HepG2 (cell line): ENCODE data around the gene COPS6. TPM values are rescaled to one million over a fixed set of nuclear protein-coding genes. Genes with fewer than 3 reads are reported as not detected.

ENCODE experiments used
- AKAP8 ChIP-seq: sonication (generic); formaldehyde crosslinking; IDR thresholded peaks from 2 replicates; pipeline ENCODE4 v1.5.1; 2020; ENCODE audit warnings: mild to moderate bottlenecking, missing genetic modification reagents
- ARNTL ChIP-seq: sonication (generic); formaldehyde crosslinking; IDR thresholded peaks from 2 replicates; pipeline ENCODE4 v1.4.0; 2020; ENCODE audit warnings: mild to moderate bottlenecking, missing genetic modification reagents
- ATF1 ChIP-seq: IDR thresholded peaks from 2 replicates; pipeline ENCODE4 v1.6.1; 2016; ENCODE audit warnings: mild to moderate bottlenecking, control low read depth
- ETV5 ChIP-seq: IDR thresholded peaks from 2 replicates; pipeline ENCODE4 v1.6.1; 2018; ENCODE audit warnings: missing biosample characterization, missing genetic modification reagents, inconsistent platforms, borderline replicate concordance
- HNF4G ChIP-seq, 2 experiments: sonication (generic) in 1 of 2; formaldehyde crosslinking in 1 of 2; IDR thresholded peaks; 2 replicates each; pipeline versions ENCODE4 v1.4.0 to v1.6.1; 2011 to 2020; ENCODE audit warnings: borderline replicate concordance in 2 of 2, low read depth in 2 of 2, mild to moderate bottlenecking in 2 of 2, low read length in 1 of 2, missing genetic modification reagents in 1 of 2, moderate library complexity in 1 of 2
- IRF2 ChIP-seq: IDR thresholded peaks from 2 replicates; pipeline ENCODE4 v1.6.1; 2018; ENCODE audit warnings: missing genetic modification reagents, missing compliant biosample characterization
- KDM4B ChIP-seq: sonication (generic); formaldehyde crosslinking; IDR thresholded peaks from 2 replicates; pipeline ENCODE4 v1.4.0; 2020; ENCODE audit warnings: missing genetic modification reagents
- MAZ ChIP-seq, 2 experiments: sonication (generic) in 1 of 2; formaldehyde crosslinking in 1 of 2; IDR thresholded peaks; 2 replicates each; pipeline versions ENCODE4 v1.5.0 to v1.6.1; 2012 to 2020; ENCODE audit warnings: low read depth in 2 of 2, mild to moderate bottlenecking in 2 of 2, borderline replicate concordance in 1 of 2, improper control_type of control experiment in 1 of 2, low read length in 1 of 2, missing genetic modification reagents in 1 of 2, moderate library complexity in 1 of 2
- PHF8 ChIP-seq: sonication (generic); formaldehyde crosslinking; IDR thresholded peaks from 2 replicates; pipeline ENCODE4 v1.5.0; 2020; ENCODE audit warnings: missing genetic modification reagents
- POLR2G ChIP-seq: fragments of 200-400 bp; formaldehyde crosslinking; IDR thresholded peaks from 2 replicates; pipeline ENCODE4 v1.6.1; 2018; ENCODE audit warnings: mild to moderate bottlenecking, low read depth, low read length, moderate library complexity
- PRMT3 ChIP-seq: sonication (generic); formaldehyde crosslinking; IDR thresholded peaks from 2 replicates; pipeline ENCODE4 v1.8.1; 2022; ENCODE audit warnings: low read depth, mild to moderate bottlenecking, moderate library complexity, missing genetic modification reagents, borderline replicate concordance
- RXRA ChIP-seq: sonication (generic); formaldehyde crosslinking; IDR thresholded peaks from 2 replicates; pipeline ENCODE4 v1.5.1; 2020; ENCODE audit warnings: missing genetic modification reagents
- SIX1 ChIP-seq: sonication (generic); formaldehyde crosslinking; IDR thresholded peaks from 2 replicates; pipeline ENCODE4 v1.4.0; 2020; ENCODE audit warnings: missing genetic modification reagents, borderline replicate concordance
- THRA ChIP-seq: sonication (generic); formaldehyde crosslinking; IDR thresholded peaks from 2 replicates; pipeline ENCODE4 v1.4.0; 2020; ENCODE audit warnings: missing genetic modification reagents, borderline replicate concordance
- TOE1 ChIP-seq: sonication (generic); formaldehyde crosslinking; IDR thresholded peaks from 2 replicates; pipeline ENCODE4 v1.4.0; 2020; ENCODE audit warnings: mild to moderate bottlenecking, missing genetic modification reagents
- YY1 ChIP-seq: IDR thresholded peaks from 2 replicates; pipeline ENCODE4 v1.6.1; 2011; ENCODE audit warnings: low read length, low read depth, moderate library complexity, mild to moderate bottlenecking; ENCODE audit not compliant: insufficient read depth, insufficient replicate concordance
- ZBTB39 ChIP-seq: sonication (generic); formaldehyde crosslinking; IDR thresholded peaks from 2 replicates; pipeline ENCODE4 v1.5.0; 2020; ENCODE audit warnings: missing genetic modification reagents
- ZMYM4 ChIP-seq: sonication (generic); formaldehyde crosslinking; IDR thresholded peaks from 2 replicates; pipeline ENCODE4 v1.8.1; 2023; ENCODE audit warnings: mild to moderate bottlenecking, missing genetic modification reagents
- ZNF274 ChIP-seq: sonication (generic); formaldehyde crosslinking; IDR thresholded peaks from 2 replicates; pipeline ENCODE4 v1.5.1; 2020; ENCODE audit warnings: mild to moderate bottlenecking, missing genetic modification reagents
- ZNF792 ChIP-seq: IDR thresholded peaks from 2 replicates; pipeline ENCODE4 v1.6.1; 2016
- ZSCAN25 ChIP-seq: sonication (generic); formaldehyde crosslinking; IDR thresholded peaks from 2 replicates; pipeline ENCODE4 v1.8.0; 2022; ENCODE audit warnings: mild to moderate bottlenecking, missing genetic modification reagents
- polyA plus RNA-seq, 8 experiments: library from polyadenylated mRNA; depleted of rRNA in 3 of 8; stranded (reverse) in 7 of 8; unstranded in 1 of 8; fragments of >200 nt; fragmentation: Illumina TruSeq in 4 of 8; extraction: Trizol in 4 of 8; gene quantifications; 2 replicates each; pipeline versions ENCODE4 v1.2.1 to v1.2.3, GENCODE V29; 2011 to 2016; ENCODE audit warnings: low read depth in 4 of 8, missing spikeins in 1 of 8, mixed read lengths in 1 of 8; ENCODE audit not compliant: insufficient read depth in 1 of 8
- total RNA-seq, 5 experiments: library from RNA; depleted of rRNA; stranded (reverse); fragments of >200 nt; fragmentation: Illumina TruSeq; extraction: Trizol; gene quantifications; 2 replicates each; pipeline ENCODE4 v1.2.3, GENCODE V29; 2016; ENCODE audit warnings: low read depth in 1 of 5
- TF ChIP-seq, protein P1 (sequence below): sonication (generic); formaldehyde crosslinking; conservative IDR thresholded peaks from 2 replicates; pipeline ENCODE4 v1.8.0; 2022; ENCODE audit warnings: mild to moderate bottlenecking, moderate library complexity, missing genetic modification reagents

The COPS6 gene
- total and polyA plus RNA-seq, 2 of the 13 experiments (the other 11 are each of a cell fraction or from before 2014, with no cell fraction given): 33.4 to 117 TPM

DNA sequence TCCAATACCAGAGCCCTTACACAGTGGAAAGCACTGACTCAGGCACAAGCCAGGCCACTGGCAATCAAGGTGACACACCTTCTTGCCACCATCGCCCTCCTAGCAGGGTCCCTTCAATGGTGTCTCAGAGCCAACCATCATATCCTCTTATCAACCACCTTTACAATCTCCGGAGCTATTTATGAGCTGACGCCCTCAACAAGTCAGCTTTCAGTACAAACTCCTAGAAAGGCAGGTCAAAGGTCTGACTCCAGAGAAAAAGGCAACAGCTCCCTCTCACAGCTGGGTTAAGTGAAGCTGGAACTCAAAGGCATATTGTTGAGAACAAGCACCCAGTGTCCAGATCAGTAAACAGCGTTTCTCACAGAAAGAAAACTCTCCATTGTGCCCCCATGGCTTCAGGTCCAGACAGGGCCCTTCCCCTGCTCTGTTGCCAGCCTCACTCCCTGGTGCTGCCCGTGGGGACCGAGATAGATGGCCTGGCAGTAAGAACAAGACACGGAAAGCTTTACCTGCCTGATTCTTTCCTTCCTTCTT lies 9.7 kb upstream of the COPS6 start (continued):
- TF ChIP-seq ZBTB39 (no peak), PHF8 (CRISPR knock-in tag) (0 out of 2 replicates have a peak, but pooled peaks have one; percentile 30), ZNF792 (CRISPR knock-in tag) (0 out of 2 replicates have a peak, but pooled peaks have one; percentile 49), RXRA (CRISPR knock-in tag) (peak; percentile 46; the same call in 1 of the 2 replicates), THRA (no peak; the same call in 1 of the 2 replicates), AKAP8 (CRISPR knock-in tag) (0 out of 2 replicates have a peak, but pooled peaks have one; percentile 27), TOE1 (no peak), HNF4G (IDR thresholded peaks at IDR 0.05; ENCODE audit: borderline replicate concordance, low read depth, low read length) (peak; percentile 90), HNF4G (CRISPR knock-in tag; IDR thresholded peaks at IDR 0.05; ENCODE audit: borderline replicate concordance, low read depth) (peak; percentile 84; the same call in 1 of the 2 replicates), ZMYM4 (CRISPR knock-in tag) (peak; percentile 38; the same call in 1 of the 2 replicates), PRMT3 (CRISPR knock-in tag) (peak; percentile 15; the same call in 1 of the 2 replicates), MAZ (IDR thresholded peaks at IDR 0.05; ENCODE audit: borderline replicate concordance, low read depth, low read length) (0 out of 2 replicates have a peak, but pooled peaks have one; percentile 40), MAZ (CRISPR knock-in tag; IDR thresholded peaks at IDR 0.05; ENCODE audit: low read depth) (no peak), POLR2G (peak; percentile 81), ZNF274 (CRISPR knock-in tag) (0 out of 2 replicates have a peak, but pooled peaks have one; percentile 37), KDM4B (peak; percentile 74; the same call in 1 of the 2 replicates), ATF1 (CRISPR knock-in tag) (0 out of 2 replicates have a peak, but pooled peaks have one; percentile 24), YY1 (peak; percentile 20), ZSCAN25 (CRISPR knock-in tag) (peak; percentile 36; the same call in 1 of the 2 replicates), IRF2 (peak; percentile 28; the same call in 1 of the 2 replicates), SIX1 (CRISPR knock-in tag) (peak; percentile 33; the same call in 1 of the 2 replicates), ETV5 (peak; percentile 60; the same call in 1 of the 2 replicates), ARNTL (CRISPR knock-in tag) (0 out of 2 replicates have a peak, but pooled peaks have one; percentile 24)
- TF ChIP-seq, protein P1, sequence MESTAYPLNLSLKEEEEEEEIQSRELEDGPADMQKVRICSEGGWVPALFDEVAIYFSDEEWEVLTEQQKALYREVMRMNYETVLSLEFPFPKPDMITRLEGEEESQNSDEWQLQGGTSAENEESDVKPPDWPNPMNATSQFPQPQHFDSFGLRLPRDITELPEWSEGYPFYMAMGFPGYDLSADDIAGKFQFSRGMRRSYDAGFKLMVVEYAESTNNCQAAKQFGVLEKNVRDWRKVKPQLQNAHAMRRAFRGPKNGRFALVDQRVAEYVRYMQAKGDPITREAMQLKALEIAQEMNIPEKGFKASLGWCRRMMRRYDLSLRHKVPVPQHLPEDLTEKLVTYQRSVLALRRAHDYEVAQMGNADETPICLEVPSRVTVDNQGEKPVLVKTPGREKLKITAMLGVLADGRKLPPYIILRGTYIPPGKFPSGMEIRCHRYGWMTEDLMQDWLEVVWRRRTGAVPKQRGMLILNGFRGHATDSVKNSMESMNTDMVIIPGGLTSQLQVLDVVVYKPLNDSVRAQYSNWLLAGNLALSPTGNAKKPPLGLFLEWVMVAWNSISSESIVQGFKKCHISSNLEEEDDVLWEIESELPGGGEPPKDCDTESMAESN (CRISPR knock-in tag): no peak
